Loucy (cell line): ENCODE measurements around the gene ARL14.

Source experiments
- EZH2phosphoT487 ChIP-seq: fragments of 200-600 bp; IDR thresholded peaks from 2 replicates; pipeline ENCODE4 v1.6.1; 2018; ENCODE audit warnings: antibody characterized with exemption, mild to moderate bottlenecking, moderate library complexity, borderline replicate concordance
- TF ChIP-seq, protein P1 (sequence below): fragments of 200-600 bp; sonication (generic); conservative IDR thresholded peaks from 2 replicates; pipeline ENCODE4 v1.5.1; 2014; ENCODE audit warnings: mild to moderate bottlenecking, antibody characterized with exemption, low read length

GRCh38 chr3:160701490-160701889 is 24.5 kb downstream of the ARL14 start:
- TF ChIP-seq, protein P1, sequence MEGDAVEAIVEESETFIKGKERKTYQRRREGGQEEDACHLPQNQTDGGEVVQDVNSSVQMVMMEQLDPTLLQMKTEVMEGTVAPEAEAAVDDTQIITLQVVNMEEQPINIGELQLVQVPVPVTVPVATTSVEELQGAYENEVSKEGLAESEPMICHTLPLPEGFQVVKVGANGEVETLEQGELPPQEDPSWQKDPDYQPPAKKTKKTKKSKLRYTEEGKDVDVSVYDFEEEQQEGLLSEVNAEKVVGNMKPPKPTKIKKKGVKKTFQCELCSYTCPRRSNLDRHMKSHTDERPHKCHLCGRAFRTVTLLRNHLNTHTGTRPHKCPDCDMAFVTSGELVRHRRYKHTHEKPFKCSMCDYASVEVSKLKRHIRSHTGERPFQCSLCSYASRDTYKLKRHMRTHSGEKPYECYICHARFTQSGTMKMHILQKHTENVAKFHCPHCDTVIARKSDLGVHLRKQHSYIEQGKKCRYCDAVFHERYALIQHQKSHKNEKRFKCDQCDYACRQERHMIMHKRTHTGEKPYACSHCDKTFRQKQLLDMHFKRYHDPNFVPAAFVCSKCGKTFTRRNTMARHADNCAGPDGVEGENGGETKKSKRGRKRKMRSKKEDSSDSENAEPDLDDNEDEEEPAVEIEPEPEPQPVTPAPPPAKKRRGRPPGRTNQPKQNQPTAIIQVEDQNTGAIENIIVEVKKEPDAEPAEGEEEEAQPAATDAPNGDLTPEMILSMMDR, result no peak
- TF ChIP-seq EZH2phosphoT487, result no peak
